Endometrial microvascular endothelial cells (primary cell): ENCODE data around the gene POMZP3. TPM values are rescaled to one million over a fixed set of nuclear protein-coding genes. Genes with fewer than 3 reads are reported as not detected.

ENCODE experiments used
- total RNA-seq: library from RNA; depleted of rRNA; stranded (reverse); fragments of >200 nt; gene quantifications from one replicate; pipeline ENCODE4 v1.2.3, GENCODE V29; 2015; ENCODE audit errors: inconsistent ontology term

POMZP3 gene
- total RNA-seq, 1 donor from 2014 or later: 4.2 TPM

Other genes starting within 250 kb of the POMZP3 start
- gene SSC4D, start 217.6 kb downstream of the POMZP3 start, total RNA-seq: not detected
- 1.0 TPM for gene ZP3, start 202.3 kb downstream of the POMZP3 start, total RNA-seq
- 8.9 TPM for gene DTX2, start 165.6 kb downstream of the POMZP3 start, total RNA-seq
- gene UPK3B, start 116.7 kb downstream of the POMZP3 start, total RNA-seq: not detected
- not detected for gene SPDYE16, start 84.0 kb downstream of the POMZP3 start, total RNA-seq